ENCODE measurements around the gene CECR2. TPM values are rescaled to one million over a fixed set of nuclear protein-coding genes. Genes with fewer than 3 reads are reported as not detected.

The CECR2 gene
- total and polyA plus RNA-seq, 2 donors = 0.51 to 2.4 TPM

DNA sequence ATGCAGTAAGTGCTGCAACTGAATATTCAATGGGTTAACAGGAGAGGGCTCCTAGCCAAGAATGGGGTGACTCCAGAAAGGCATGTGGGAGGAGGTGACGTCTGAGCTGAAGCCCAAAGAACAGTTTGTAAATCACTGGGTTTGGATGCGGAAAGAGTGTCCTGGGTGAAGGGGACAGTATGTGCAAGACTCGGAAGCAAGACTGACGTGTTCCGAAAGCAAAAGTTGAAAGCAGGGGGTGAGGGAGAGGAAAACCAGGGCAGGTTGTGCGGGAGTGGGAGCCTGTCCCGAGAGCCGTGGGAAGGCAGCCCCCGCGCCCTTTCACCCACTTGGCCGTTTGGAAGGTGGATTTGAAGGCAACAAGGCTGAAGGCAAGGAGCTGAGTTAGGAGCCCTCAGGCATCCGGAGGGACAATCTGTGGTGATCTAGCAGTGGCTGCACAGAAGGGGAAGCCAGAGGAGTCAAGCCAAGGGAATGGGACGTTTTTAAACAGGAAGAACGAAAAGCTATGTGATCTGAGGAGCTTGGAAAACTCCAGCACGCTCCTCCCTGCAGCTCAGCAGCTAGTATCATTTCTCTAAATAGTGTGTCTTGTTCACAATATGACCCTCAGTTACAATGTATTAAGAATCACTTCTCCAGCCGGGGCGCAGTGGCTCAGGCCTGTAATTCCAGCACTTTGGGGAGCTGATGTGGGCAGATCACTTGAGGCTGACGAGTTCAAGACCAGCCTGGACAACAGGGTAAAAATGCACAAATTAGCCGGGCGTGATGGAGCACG lies 201.8 kb downstream of the CECR2 start:
- H3K27ac ChIP-seq (ENCODE audit: low read depth) = peak overlapping the region; percentile 69
- peak overlapping the region; percentile 7 for H3K4me3 ChIP-seq (ENCODE audit: low read depth, low read length)
- no peaks in the 10 kb centered on the region for H3K4me1 ChIP-seq (ENCODE audit: insufficient read depth)
- 20% methylated on average over 21 of the region's 21 CpGs for WGBS
- peak; percentile 32 for DNase-seq (ENCODE audit: extremely low spot score)
- no peaks in the 10 kb centered on the region for H3K36me3 ChIP-seq (ENCODE audit: insufficient read depth)

DNA sequence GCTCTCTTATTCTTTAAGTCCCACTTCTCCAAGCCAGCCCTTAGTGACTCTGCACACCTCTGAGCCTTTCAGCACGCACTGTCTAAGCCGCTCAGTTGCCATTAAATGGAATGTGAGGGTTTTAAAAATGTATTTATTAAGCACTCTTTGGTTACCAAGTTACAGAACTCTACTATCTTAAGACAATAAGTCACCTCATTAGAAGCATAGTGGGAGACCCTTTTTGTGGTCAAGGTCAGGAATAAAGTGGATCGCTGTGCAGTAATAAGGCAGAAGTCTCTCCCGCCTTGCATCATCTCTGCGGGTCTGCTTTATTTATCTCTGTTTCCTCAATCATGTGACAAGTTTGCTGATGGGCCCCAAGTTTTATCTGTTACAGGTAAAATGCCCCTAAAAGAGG lies 205.9 kb downstream of the CECR2 start:
- Histone ChIP-seq H3K4me3 (ENCODE audit: low read depth, low read length) (no peak overlapping the region), H3K27ac (ENCODE audit: low read depth) (no peak overlapping the region), H3K4me1 (ENCODE audit: insufficient read depth) (no peaks in the 10 kb centered on the region), H3K36me3 (ENCODE audit: insufficient read depth) (no peaks in the 10 kb centered on the region)
- DNase-seq (ENCODE audit: extremely low spot score) = no peak
- 84% methylated on average over 5 of the region's 5 CpGs for WGBS

DNA sequence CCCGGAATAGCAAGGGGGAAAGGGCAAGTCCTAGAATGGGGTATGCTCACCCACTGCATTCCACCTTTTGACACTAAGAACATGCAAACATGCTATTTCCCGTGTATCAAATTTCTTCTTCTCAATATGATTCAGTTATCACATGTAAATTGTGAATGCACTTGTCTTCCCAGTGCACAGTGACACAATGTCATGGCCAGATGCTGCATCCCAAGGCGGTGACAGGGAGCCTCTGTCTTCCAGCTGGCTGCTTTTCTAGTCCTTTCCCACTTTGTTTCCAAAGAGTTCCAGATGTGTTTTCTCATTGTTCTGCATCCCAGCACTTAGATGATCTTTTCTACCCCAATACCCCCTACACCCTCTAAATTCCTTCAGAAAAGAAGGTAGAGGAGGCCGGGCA lies 206.4 kb downstream of the CECR2 start:
- H3K36me3 ChIP-seq (ENCODE audit: insufficient read depth) = no peaks in the 10 kb centered on the region
- no peak overlapping the region for H3K4me3 ChIP-seq (ENCODE audit: low read depth, low read length)
- no peak overlapping the region for H3K27ac ChIP-seq (ENCODE audit: low read depth)
- H3K4me1 ChIP-seq (ENCODE audit: insufficient read depth) = no peaks in the 10 kb centered on the region
- WGBS = 78% methylated on average over 4 of the region's 4 CpGs
- no peak for DNase-seq (ENCODE audit: extremely low spot score)

DNA sequence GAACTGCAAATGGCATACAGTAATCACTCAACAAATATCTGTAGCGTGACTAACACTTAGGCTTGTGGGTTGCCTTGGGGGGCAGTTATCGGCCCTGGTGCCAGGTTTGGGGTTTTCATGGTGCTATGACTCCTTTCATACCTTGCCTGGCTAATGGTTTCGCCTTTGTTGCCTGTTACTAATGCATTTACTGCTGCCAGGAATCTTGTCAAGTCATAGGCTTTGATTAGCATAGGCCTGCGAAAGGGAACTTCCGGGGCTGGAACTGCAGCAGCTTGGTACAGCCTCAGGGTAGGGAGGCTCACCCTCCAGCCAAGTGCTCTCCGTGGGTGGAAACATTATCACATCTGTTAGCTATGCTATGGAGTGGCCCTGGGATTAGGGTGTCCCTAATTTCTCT lies 207.2 kb downstream of the CECR2 start:
- Histone ChIP-seq H3K4me3 (ENCODE audit: low read depth, low read length) (no peak overlapping the region), H3K4me1 (ENCODE audit: insufficient read depth) (no peaks in the 10 kb centered on the region), H3K27ac (ENCODE audit: low read depth) (no peak overlapping the region), H3K36me3 (ENCODE audit: insufficient read depth) (no peaks in the 10 kb centered on the region)
- WGBS = 79% methylated on average over 6 of the region's 6 CpGs
- no peak for DNase-seq (ENCODE audit: extremely low spot score)

DNA sequence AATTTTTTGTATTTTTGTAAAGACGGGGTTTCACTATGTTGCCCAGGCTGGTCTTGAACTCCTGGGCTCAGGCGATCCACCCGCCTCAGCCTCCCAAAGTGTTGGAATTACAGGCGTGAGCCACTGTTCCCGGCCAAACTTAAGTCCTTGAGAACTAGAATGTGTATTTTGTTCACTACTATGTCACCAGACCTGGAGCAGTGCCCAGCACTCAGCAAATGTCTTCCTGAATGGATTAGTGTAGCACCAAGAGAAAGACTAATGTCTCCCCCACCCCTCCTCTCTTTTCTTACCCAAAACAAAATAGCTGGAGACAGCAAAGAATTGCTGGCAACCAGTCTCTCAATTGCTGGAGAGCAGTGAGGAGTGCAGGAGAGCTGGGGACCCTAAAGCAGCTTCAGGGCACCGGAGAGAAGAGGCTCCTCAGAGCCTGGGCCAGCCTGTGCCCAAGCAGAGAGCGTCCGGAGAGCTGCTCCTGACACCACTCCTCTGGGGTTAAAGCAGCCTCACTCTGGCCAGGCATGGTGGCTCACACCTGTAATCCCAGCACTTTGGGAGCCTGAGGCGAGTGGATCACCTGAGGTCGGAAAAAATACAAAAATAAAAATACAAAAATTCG lies 209.0 kb downstream of the CECR2 start:
- Histone ChIP-seq H3K4me1 (ENCODE audit: insufficient read depth) (no peaks in the 10 kb centered on the region), H3K27ac (ENCODE audit: low read depth) (no peak overlapping the region), H3K4me3 (ENCODE audit: low read depth, low read length) (no peak overlapping the region), H3K36me3 (ENCODE audit: insufficient read depth) (no peaks in the 10 kb centered on the region)
- DNase-seq (ENCODE audit: extremely low spot score) = no peak
- WGBS = 76% methylated on average over 11 of the region's 11 CpGs

DNA sequence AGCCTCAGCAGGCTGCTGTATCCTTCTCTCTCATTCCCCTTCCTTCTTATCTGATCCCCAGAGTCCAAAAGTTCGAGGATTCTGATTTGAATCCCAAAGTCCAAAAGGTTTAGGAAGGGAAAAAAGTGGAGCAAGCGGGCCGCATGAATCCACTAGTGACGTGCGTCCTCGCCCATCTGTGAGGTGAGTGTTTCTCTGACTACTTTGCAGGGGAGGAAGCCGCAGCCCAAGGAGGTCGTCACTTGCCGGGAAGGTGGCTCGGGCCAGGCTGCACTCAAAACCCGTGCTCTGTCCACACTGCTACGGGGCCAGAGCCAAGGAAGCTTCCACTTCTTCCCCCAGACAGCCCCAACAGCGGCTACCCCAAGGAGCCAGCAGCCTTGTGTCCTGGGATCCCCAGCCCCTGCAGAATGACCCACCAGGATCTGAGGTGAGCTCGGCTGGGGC lies 210.3 kb downstream of the CECR2 start:
- H3K4me3 ChIP-seq (ENCODE audit: low read depth, low read length) = no peak overlapping the region
- no peak for DNase-seq (ENCODE audit: extremely low spot score)
- no peak overlapping the region for H3K27ac ChIP-seq (ENCODE audit: low read depth)
- H3K4me1 ChIP-seq (ENCODE audit: insufficient read depth) = no peaks in the 10 kb centered on the region
- H3K36me3 ChIP-seq (ENCODE audit: insufficient read depth) = no peaks in the 10 kb centered on the region
- 92% methylated on average over 14 of the region's 14 CpGs for WGBS

DNA sequence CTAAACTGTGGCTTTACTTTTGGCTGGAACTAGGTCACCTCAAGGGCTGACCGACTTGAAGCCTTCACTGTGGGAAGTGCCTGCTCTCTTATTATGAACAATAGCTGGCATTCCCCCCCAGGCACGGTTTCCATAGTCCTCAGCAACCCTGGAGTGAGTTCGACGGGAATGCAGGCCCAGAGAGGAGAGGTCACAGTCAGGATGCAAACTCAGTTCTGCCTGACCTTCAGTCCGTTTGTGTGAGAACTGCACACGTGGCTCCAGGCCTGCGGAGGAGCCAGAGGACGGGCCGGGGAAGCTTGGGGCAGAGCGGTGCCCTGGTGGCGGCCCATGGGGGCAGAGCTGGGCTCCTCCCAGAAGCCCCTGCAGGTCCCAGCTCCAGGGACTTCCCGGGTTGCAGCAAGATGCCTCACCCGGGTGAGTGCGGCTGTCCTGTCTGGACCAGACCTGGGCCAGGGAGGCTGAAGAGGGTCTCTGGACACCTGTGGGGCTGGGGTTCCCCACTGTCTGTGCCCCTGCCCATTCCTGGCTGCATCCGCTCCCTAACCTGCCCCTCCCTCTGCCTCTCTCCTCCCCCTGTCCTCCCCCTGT lies 211.3 kb downstream of the CECR2 start:
- Histone ChIP-seq H3K4me1 (ENCODE audit: insufficient read depth) (no peaks in the 10 kb centered on the region), H3K4me3 (ENCODE audit: low read depth, low read length) (no peak overlapping the region), H3K27ac (ENCODE audit: low read depth) (no peak overlapping the region), H3K36me3 (ENCODE audit: insufficient read depth) (no peaks in the 10 kb centered on the region)
- 58% methylated on average over 15 of the region's 15 CpGs for WGBS
- no peak for DNase-seq (ENCODE audit: extremely low spot score)

DNA sequence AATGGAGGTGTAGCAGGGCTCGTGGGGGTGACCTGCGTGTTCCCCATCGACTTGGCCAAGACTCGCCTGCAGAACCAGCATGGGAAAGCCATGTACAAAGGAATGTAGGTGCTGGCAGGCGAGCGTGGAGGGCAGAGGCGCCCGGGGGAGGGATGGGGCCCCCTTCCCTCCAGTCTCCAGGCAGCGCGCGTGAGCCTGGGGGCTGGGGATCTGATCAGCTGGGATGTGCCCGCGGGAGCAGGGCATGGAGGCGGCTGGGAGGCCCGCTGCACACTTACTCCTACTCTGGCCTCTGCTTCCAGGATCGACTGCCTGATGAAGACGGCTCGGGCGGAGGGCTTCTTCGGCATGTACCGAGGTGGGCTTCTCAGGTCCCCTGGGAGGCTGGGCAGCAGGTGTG lies 211.8 kb downstream of the CECR2 start:
- Histone ChIP-seq H3K27ac (ENCODE audit: low read depth) (no peak overlapping the region), H3K4me3 (ENCODE audit: low read depth, low read length) (no peak overlapping the region), H3K36me3 (ENCODE audit: insufficient read depth) (no peaks in the 10 kb centered on the region), H3K4me1 (ENCODE audit: insufficient read depth) (no peaks in the 10 kb centered on the region)
- no peak for DNase-seq (ENCODE audit: extremely low spot score)
- 77% methylated on average over 21 of the region's 21 CpGs for WGBS

DNA sequence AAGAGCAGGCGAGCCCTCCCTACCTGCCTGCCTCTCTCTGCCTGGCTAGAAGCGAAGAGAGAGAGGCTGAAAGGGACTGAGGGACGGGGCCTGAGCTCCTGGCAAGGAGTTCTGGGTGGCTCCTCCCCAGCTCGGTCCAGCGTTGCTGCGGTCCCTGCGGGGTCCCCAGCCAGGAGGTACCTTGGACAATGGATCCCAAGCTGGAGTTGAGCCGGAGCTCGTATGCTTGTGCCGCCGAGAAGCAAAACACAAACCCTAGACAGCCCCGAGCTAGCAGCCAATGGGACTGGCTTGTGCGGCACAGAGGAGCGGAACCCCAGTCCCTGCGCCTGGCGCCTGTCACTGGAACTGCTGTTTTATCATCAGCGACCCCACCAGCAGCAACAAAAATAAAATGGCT lies 212.4 kb downstream of the CECR2 start:
- H3K4me3 ChIP-seq (ENCODE audit: low read depth, low read length) = no peak overlapping the region
- DNase-seq (ENCODE audit: extremely low spot score) = no peak
- no peaks in the 10 kb centered on the region for H3K36me3 ChIP-seq (ENCODE audit: insufficient read depth)
- 91% methylated on average over 17 of the region's 17 CpGs for WGBS
- H3K27ac ChIP-seq (ENCODE audit: low read depth) = no peak overlapping the region
- H3K4me1 ChIP-seq (ENCODE audit: insufficient read depth) = no peaks in the 10 kb centered on the region

DNA sequence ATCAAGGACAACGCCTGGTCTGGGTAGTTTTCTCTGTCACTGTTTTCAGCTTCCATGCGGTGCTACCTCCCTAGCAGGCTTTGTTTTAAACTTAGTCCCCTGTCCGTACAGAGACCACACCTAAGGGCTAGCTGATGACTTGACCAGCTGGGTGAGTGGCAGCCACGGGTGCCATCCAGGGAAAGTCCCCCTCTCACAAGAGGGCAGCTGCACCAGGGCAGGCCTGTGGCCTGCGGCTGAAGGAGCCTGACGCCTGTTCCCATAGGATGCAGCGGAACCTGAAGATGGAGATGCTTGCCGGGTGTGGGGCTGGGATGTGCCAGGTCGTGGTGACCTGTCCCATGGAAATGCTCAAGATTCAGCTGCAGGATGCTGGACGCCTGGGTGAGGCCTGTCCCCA lies 213.9 kb downstream of the CECR2 start:
- Histone ChIP-seq H3K27ac (ENCODE audit: low read depth) (no peak overlapping the region), H3K4me3 (ENCODE audit: low read depth, low read length) (no peak overlapping the region), H3K4me1 (ENCODE audit: insufficient read depth) (no peaks in the 10 kb centered on the region), H3K36me3 (ENCODE audit: insufficient read depth) (no peaks in the 10 kb centered on the region)
- DNase-seq (ENCODE audit: extremely low spot score) = no peak
- 92% methylated on average over 10 of the region's 10 CpGs for WGBS

DNA sequence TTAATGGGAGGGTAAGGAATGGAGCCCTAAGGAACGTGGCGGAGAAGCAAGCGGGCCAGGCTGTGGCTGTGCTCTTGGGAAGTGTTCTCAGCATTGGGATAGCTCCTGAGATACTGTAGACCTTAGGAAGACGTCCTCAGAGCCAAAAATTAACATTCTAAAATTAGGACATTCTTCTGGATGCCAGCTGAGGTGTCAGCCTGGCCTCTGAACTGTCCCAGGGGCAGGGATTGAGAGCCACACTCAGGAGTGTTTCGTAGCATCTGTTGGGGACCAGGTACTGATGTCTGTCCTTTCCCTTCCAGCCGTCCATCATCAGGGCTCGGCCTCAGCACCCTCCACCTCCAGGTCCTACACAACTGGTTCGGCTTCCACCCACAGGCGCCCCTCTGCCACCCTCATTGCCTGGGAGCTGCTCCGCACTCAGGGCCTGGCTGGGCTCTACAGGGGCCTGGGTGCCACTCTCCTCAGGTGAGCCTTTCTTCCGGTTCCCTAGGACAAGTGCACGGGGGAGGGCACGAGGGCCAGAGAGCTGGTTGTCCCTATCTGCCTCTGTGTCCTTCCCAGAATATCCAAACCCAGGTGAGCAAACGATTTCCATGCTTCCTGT lies 217.7 kb downstream of the CECR2 start:
- 87% methylated on average over 14 of the region's 14 CpGs for WGBS
- no peaks in the 10 kb centered on the region for H3K4me1 ChIP-seq (ENCODE audit: insufficient read depth)
- H3K4me3 ChIP-seq (ENCODE audit: low read depth, low read length) = no peak overlapping the region
- H3K36me3 ChIP-seq (ENCODE audit: insufficient read depth) = no peaks in the 10 kb centered on the region
- DNase-seq (ENCODE audit: extremely low spot score) = no peak
- no peak overlapping the region for H3K27ac ChIP-seq (ENCODE audit: low read depth)

DNA sequence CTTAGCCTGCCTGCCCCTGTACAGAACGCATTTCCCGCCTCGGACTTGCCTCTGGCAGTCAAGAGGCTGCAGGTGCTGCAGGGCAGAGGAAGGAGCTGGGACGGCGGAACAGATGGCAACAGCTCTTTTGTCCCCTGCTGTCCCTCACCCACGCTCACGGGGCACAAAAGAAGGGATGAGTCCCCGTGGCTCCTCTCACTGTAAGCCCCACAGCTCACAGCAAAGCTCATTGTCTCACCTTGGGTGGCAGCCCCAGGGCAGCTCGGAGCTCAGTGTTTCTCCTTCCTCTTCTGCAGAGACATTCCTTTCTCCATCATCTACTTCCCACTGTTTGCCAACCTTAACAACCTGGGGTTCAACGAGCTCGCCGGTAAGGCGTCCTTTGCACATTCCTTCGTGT lies 218.4 kb downstream of the CECR2 start:
- WGBS = 87% methylated on average over 14 of the region's 14 CpGs
- Histone ChIP-seq H3K4me1 (ENCODE audit: insufficient read depth) (no peaks in the 10 kb centered on the region), H3K36me3 (ENCODE audit: insufficient read depth) (peaks cover 4% of the 10 kb centered on the region), H3K27ac (ENCODE audit: low read depth) (no peak overlapping the region), H3K4me3 (ENCODE audit: low read depth, low read length) (no peak overlapping the region)
- no peak for DNase-seq (ENCODE audit: extremely low spot score)

DNA sequence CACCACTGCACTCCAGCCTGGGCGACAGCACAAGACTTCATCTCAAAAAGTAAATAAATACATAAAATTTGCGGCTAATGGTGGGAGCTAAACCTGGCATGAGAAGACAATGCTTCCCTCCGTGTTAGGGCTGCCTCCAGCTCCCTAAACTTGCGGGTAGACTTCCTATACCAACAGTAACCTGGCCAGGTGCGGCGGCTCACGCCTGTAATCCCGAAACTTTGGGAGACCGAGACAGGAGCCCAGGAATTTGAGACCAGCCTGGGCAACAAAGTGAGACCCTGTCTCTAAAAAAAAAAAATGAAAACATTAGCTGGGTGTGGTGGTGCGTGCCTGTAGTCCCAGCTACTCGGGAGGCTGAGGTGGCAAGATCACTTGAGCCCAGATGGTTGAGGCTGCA lies 219.3 kb downstream of the CECR2 start:
- 93% methylated on average over 11 of the region's 11 CpGs for WGBS
- no peak for DNase-seq (ENCODE audit: extremely low spot score)

More for the DNA sequence above, 219.3 kb downstream of the CECR2 start:
- Histone ChIP-seq H3K27ac (ENCODE audit: low read depth) (no peak overlapping the region), H3K36me3 (ENCODE audit: insufficient read depth) (peaks cover 4% of the 10 kb centered on the region), H3K4me1 (ENCODE audit: insufficient read depth) (no peaks in the 10 kb centered on the region), H3K4me3 (ENCODE audit: low read depth, low read length) (no peak overlapping the region)

All from urinary bladder (tissue), 4 donors.